ENCODE data around the gene MYO7A.

DNA sequence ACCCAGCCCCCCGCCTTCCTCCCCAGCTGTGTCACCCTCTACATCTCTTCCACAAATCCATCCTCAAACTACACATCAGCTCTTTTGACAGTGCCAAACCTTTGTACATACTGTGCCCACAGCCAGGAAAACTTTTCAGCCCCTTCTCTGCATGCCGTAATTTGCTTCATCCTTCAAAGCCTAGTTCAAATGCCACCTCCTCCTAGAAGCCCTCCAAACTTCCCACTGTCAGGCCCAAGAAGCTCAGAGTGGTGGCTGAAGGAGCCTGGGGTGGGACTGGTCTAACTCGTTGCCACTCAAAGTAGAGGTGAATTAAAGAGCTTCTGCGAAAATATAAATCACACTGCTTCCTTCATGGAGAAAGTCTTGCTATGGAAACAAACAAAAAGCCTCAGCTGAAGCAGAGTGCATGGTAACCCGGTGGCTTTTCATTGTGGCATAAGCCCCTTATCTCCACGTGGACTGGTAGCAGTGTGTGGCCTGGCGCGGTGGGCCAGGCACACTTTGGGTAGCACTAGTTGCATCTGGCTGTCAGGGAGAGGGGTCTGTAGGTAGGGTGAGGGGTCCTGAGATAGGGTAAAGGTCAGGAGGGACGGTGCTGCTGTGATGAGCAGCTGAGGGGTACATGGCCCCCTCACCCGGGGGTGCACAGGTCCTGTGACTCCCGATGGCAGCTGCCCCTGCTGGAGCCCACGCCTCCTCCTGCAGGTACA is 76.9 kb downstream of the MYO7A start:
- TF ChIP-seq POLR2A (IDR thresholded peaks at IDR 0.05): no peak
- TF ChIP-seq, protein P1, sequence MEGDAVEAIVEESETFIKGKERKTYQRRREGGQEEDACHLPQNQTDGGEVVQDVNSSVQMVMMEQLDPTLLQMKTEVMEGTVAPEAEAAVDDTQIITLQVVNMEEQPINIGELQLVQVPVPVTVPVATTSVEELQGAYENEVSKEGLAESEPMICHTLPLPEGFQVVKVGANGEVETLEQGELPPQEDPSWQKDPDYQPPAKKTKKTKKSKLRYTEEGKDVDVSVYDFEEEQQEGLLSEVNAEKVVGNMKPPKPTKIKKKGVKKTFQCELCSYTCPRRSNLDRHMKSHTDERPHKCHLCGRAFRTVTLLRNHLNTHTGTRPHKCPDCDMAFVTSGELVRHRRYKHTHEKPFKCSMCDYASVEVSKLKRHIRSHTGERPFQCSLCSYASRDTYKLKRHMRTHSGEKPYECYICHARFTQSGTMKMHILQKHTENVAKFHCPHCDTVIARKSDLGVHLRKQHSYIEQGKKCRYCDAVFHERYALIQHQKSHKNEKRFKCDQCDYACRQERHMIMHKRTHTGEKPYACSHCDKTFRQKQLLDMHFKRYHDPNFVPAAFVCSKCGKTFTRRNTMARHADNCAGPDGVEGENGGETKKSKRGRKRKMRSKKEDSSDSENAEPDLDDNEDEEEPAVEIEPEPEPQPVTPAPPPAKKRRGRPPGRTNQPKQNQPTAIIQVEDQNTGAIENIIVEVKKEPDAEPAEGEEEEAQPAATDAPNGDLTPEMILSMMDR (IDR thresholded peaks at IDR 0.05): no peak
